Lower leg skin (tissue), 4 donors: ENCODE measurements around the gene EEIG2. TPM values are rescaled to one million over a fixed set of nuclear protein-coding genes. Genes with fewer than 3 reads are reported as not detected.

Experiments
- DNase-seq, 2 donors: peaks; one replicate each; pipeline ENCODE4 v3.0.0-alpha.2; 2019; ENCODE audit warnings: low spot score in 2 of 2
- H3K4me3 ChIP-seq: fragments of 200-600 bp; sonication (generic); 2 replicates; pipeline ENCODE4 v1.5.1; 2017; ENCODE audit warnings: mild to moderate bottlenecking, low read depth; ENCODE audit not compliant: poor library complexity, severe bottlenecking
- POLR2A ChIP-seq, 2 donors: fragments of 450-650 bp; IDR thresholded peaks; one replicate each; pipeline ENCODE4 v1.6.1; 2016 to 2017; ENCODE audit warnings: antibody characterized with exemption in 2 of 2, mild to moderate bottlenecking in 1 of 2, moderate library complexity in 1 of 2
- WGBS, 2 donors: methylation state at CpG; one replicate each; pipeline ENCODE4 v1.1.5; 2018; 5-methylcytosine and 5-hydroxymethylcytosine counted together
- intact Hi-C: fragments of 100-400 bp; cut with DNase I; formaldehyde crosslinking; loops from one replicate; pipeline ENCODE4 v1.15.0; 2023; ENCODE audit warnings: low total_unique reads
- total RNA-seq, 4 donors: library from RNA; depleted of rRNA; stranded (reverse); fragments of >200 nt; gene quantifications; one replicate each; pipeline ENCODE4 v1.1.0, GENCODE V29; 2016
- TF ChIP-seq, protein P1 (sequence below), 3 donors: fragments of 450-650 bp; IDR thresholded peaks; one replicate each; pipeline ENCODE4 v1.5.1; 2016; ENCODE audit warnings: antibody characterized with exemption in 3 of 3, mild to moderate bottlenecking in 3 of 3, moderate library complexity in 2 of 3

Gene EEIG2
- total RNA-seq, 4 donors from 2014 or later: 4.8 to 7.3 (median 5.5) TPM

DNA sequence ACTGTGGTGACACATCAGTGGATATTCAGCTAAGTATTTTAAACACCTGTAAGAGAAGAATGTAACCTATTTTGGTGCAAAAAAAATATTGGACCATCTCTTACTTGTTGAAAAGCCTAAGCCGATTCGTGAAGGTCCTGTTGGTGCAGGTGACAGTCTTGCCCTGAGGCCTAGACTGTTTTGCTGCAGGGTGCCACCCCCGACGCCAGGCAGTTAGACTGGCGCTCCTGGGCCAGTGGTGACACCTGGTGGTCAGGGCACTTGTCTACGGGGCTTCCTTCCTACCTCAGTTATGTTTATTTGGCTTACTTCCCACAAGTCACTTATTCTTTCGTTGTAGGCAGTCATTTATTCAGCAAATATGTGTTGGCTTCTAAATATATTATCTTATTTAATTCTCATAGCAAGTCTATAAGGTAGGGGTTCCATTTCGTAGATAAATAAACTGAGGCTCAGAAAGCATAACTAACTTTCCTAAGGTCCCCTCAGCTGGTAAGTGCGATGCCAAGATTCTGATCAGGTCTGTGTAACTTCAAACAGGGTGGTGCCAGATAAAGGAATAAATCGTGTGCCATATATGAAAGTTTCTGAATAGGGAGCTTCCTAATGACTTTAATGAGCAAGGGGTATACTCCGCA lies 1.9 kb downstream of the EEIG2 start:
- TF ChIP-seq, protein P1, sequence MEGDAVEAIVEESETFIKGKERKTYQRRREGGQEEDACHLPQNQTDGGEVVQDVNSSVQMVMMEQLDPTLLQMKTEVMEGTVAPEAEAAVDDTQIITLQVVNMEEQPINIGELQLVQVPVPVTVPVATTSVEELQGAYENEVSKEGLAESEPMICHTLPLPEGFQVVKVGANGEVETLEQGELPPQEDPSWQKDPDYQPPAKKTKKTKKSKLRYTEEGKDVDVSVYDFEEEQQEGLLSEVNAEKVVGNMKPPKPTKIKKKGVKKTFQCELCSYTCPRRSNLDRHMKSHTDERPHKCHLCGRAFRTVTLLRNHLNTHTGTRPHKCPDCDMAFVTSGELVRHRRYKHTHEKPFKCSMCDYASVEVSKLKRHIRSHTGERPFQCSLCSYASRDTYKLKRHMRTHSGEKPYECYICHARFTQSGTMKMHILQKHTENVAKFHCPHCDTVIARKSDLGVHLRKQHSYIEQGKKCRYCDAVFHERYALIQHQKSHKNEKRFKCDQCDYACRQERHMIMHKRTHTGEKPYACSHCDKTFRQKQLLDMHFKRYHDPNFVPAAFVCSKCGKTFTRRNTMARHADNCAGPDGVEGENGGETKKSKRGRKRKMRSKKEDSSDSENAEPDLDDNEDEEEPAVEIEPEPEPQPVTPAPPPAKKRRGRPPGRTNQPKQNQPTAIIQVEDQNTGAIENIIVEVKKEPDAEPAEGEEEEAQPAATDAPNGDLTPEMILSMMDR (IDR thresholded peaks at IDR 0.05): no peak
- no peak for TF ChIP-seq POLR2A (IDR thresholded peaks at IDR 0.05)
- H3K4me3 ChIP-seq: no peak overlapping the region
- no peak for DNase-seq
- intact Hi-C loops: no loop called here
- WGBS, 2 donors: 43 to 50% methylated on average over 11 of the region's 11 CpGs

DNA sequence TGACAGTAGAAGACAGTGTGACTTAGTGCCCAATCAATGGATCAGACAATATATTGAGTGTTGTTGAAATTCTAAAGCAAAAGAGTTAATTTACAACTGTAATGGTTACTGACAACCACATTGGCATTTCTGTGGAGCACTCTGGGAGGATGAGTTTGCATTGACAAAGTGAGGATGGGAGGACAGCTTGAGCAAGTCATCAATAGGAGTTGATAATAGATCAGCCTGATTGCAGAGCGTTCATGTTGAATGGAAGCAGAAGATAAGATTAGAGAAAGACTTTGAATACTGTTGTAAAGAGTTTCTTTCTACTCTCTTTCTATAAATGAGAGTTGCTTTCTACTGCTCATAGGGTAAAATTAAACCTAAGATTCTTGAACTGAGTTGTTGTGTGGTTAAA lies 3.9 kb downstream of the EEIG2 start:
- intact Hi-C loops: no loop called here

DNA sequence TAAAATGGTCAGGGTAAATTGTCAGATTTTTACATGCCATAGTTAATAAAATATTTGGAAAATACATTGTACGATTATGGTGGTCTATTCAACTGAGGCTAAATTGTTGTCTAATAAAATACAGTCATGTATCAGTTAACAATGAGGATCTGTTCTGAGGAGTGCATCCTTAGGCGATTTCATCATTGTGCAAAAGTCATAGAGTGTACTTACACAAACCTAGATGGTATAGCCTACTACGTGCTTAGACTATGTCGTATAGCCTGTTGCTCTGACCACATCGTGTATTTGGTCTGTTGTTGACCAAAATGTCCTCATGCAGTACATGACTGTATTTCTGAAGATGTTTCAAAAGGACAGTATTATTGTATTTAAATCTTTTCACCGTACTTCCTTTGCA lies 5.2 kb downstream of the EEIG2 start:
- DNase-seq: no peak
- intact Hi-C loops: no loop called here
- TF ChIP-seq, protein P1 (IDR thresholded peaks at IDR 0.05): no peak
- no peak for TF ChIP-seq POLR2A (IDR thresholded peaks at IDR 0.05)
- H3K4me3 ChIP-seq: no peak overlapping the region
- WGBS, 2 donors: 76 to 77% methylated on average over 6 of the region's 6 CpGs

More for the DNA sequence above, 3.9 kb downstream of the EEIG2 start:
- no peak for DNase-seq
- TF ChIP-seq, protein P1 (IDR thresholded peaks at IDR 0.05): no peak
- TF ChIP-seq POLR2A (IDR thresholded peaks at IDR 0.05): no peak
- no peak overlapping the region for H3K4me3 ChIP-seq
- 87 to 91% methylated on average over 1 of the region's 1 CpG for WGBS, 2 donors

DNA sequence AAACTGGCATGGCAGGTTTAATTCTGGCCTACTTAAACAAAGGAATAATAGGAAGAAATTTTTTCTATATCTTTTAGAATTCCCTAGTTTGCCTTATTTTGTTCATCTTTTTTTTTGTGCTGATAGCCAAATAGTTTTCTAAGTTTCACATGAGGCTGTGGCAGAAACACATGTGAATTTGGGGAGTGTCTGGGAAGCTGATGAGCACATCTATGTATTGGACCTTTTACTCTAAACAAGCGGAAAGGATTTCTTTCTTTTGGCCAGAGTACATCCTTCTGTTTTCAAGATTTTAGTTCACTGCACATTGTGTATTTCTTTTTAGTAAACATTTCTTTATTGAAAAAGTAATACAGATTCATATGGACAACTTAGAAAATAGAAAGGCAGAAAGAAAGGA lies 5.6 kb downstream of the EEIG2 start:
- intact Hi-C loops: no loop called here
- WGBS, 2 donors: 53 to 71% methylated on average over 1 of the region's 1 CpG
- H3K4me3 ChIP-seq: no peak overlapping the region
- TF ChIP-seq POLR2A (IDR thresholded peaks at IDR 0.05): no peak
- TF ChIP-seq, protein P1 (IDR thresholded peaks at IDR 0.05): no peak
- no peak for DNase-seq

DNA sequence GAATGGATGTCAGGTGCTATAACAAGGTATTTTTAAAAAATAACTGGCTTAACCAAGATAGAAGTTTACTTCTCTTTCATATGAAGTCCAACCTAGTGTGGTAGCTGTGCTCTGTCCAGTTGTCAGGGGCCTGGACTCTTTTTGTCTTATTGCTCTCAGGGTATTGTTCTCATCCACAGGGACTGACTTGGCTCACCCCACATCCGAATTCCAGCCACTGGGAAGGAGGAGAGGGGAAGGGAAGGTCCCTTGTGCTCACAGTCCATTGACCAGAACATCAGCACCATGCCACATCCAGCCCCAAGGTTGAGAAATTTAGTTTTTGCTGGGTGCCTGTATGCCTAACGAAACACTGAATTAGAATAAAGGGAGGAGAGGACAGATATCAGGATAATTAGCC lies 8.7 kb downstream of the EEIG2 start:
- intact Hi-C loops: no loop called here
- no peak for DNase-seq
- H3K4me3 ChIP-seq: no peak overlapping the region
- TF ChIP-seq POLR2A (IDR thresholded peaks at IDR 0.05): no peak
- TF ChIP-seq, protein P1 (IDR thresholded peaks at IDR 0.05): no peak
- WGBS, 2 donors: 92 to 98% methylated on average over 2 of the region's 2 CpGs
